ENCODE results near the gene PRKCE.

The PRKCE gene

GRCh38 chr2:45837812-45838341 lies 186.4 kb downstream of the PRKCE start:
- no peak overlapping the region for H3K27ac ChIP-seq (ENCODE audit: low read depth, low read length)
- peaks cover 0 to 3% of the 10 kb centered on the region in 2 donors for H3K4me1 ChIP-seq (ENCODE audit: control insufficient read depth in 1 of 2, insufficient read depth in 2 of 2, low read length in 2 of 2)

GRCh38 chr2:45839508-45840251 lies 188.2 kb downstream of the PRKCE start:
- H3K4me1 ChIP-seq (ENCODE audit: control insufficient read depth in 1 of 2, insufficient read depth in 2 of 2, low read length in 2 of 2) = peaks cover 0 to 3% of the 10 kb centered on the region in 2 donors
- no peaks in the 10 kb centered on the region for H3K9me3 ChIP-seq (ENCODE audit: control insufficient read depth in 1 of 2, low read length in 2 of 2)
- no peak overlapping the region for H3K4me3 ChIP-seq (ENCODE audit: low read depth in 1 of 2, low read length in 2 of 2)
- H3K36me3 ChIP-seq (ENCODE audit: control insufficient read depth in 1 of 2, insufficient read depth in 2 of 2, low read length in 2 of 2) = no peaks in the 10 kb centered on the region
- no peak overlapping the region for H3K27ac ChIP-seq (ENCODE audit: low read depth, low read length)
- no peak overlapping the region for H3K9ac ChIP-seq (ENCODE audit: low read depth in 1 of 2, low read length in 2 of 2)
- H3K27me3 ChIP-seq (ENCODE audit: control insufficient read depth in 1 of 2, insufficient read depth in 2 of 2, low read length in 2 of 2) = no peaks in the 10 kb centered on the region

More at GRCh38 chr2:45837812-45838341, 186.4 kb downstream of the PRKCE start:
- H3K9me3 ChIP-seq (ENCODE audit: control insufficient read depth in 1 of 2, low read length in 2 of 2) = no peaks in the 10 kb centered on the region
- no peak overlapping the region for H3K9ac ChIP-seq (ENCODE audit: low read depth in 1 of 2, low read length in 2 of 2)
- no peak overlapping the region for H3K4me3 ChIP-seq (ENCODE audit: low read depth in 1 of 2, low read length in 2 of 2)
- H3K27me3 ChIP-seq (ENCODE audit: control insufficient read depth in 1 of 2, insufficient read depth in 2 of 2, low read length in 2 of 2) = no peaks in the 10 kb centered on the region
- H3K36me3 ChIP-seq (ENCODE audit: control insufficient read depth in 1 of 2, insufficient read depth in 2 of 2, low read length in 2 of 2) = no peaks in the 10 kb centered on the region

GRCh38 chr2:45840481-45840880 lies 189.0 kb downstream of the PRKCE start:
- Histone ChIP-seq H3K27ac (ENCODE audit: low read depth, low read length) (no peak overlapping the region), H3K4me1 (ENCODE audit: control insufficient read depth in 1 of 2, insufficient read depth in 2 of 2, low read length in 2 of 2) (peaks cover 0 to 3% of the 10 kb centered on the region in 2 donors), H3K27me3 (ENCODE audit: control insufficient read depth in 1 of 2, insufficient read depth in 2 of 2, low read length in 2 of 2) (no peaks in the 10 kb centered on the region), H3K9me3 (ENCODE audit: control insufficient read depth in 1 of 2, low read length in 2 of 2) (no peaks in the 10 kb centered on the region), H3K4me3 (ENCODE audit: low read depth in 1 of 2, low read length in 2 of 2) (no peak overlapping the region), H3K36me3 (ENCODE audit: control insufficient read depth in 1 of 2, insufficient read depth in 2 of 2, low read length in 2 of 2) (no peaks in the 10 kb centered on the region), H3K9ac (ENCODE audit: low read depth in 1 of 2, low read length in 2 of 2) (no peak overlapping the region)

GRCh38 chr2:45841752-45842407 lies 190.4 kb downstream of the PRKCE start:
- H3K4me1 ChIP-seq (ENCODE audit: control insufficient read depth in 1 of 2, insufficient read depth in 2 of 2, low read length in 2 of 2) = peaks cover 0 to under 1% of the 10 kb centered on the region in 2 donors
- H3K4me3 ChIP-seq (ENCODE audit: low read depth in 1 of 2, low read length in 2 of 2) = no peak overlapping the region
- H3K36me3 ChIP-seq (ENCODE audit: control insufficient read depth in 1 of 2, insufficient read depth in 2 of 2, low read length in 2 of 2) = no peaks in the 10 kb centered on the region
- H3K27ac ChIP-seq (ENCODE audit: low read depth, low read length) = no peak overlapping the region
- H3K27me3 ChIP-seq (ENCODE audit: control insufficient read depth in 1 of 2, insufficient read depth in 2 of 2, low read length in 2 of 2) = no peaks in the 10 kb centered on the region
- H3K9me3 ChIP-seq (ENCODE audit: control insufficient read depth in 1 of 2, low read length in 2 of 2) = no peaks in the 10 kb centered on the region
- no peak overlapping the region for H3K9ac ChIP-seq (ENCODE audit: low read depth in 1 of 2, low read length in 2 of 2)

- Histone ChIP-seq H3K27me3 (ENCODE audit: control insufficient read depth in 1 of 2, insufficient read depth in 2 of 2, low read length in 2 of 2) (no peaks in the 10 kb centered on the region), H3K27ac (ENCODE audit: low read depth, low read length) (no peak overlapping the region), H3K4me3 (ENCODE audit: low read depth in 1 of 2, low read length in 2 of 2) (no peak overlapping the region), H3K36me3 (ENCODE audit: control insufficient read depth in 1 of 2, insufficient read depth in 2 of 2, low read length in 2 of 2) (no peaks in the 10 kb centered on the region), H3K9ac (ENCODE audit: low read depth in 1 of 2, low read length in 2 of 2) (no peak overlapping the region), H3K9me3 (ENCODE audit: control insufficient read depth in 1 of 2, low read length in 2 of 2) (no peaks in the 10 kb centered on the region), H3K4me1 (ENCODE audit: control insufficient read depth in 1 of 2, insufficient read depth in 2 of 2, low read length in 2 of 2) (no peaks in the 10 kb centered on the region)
These were observed 191.7 kb downstream of the PRKCE start for GRCh38 chr2:45843136-45843535.

GRCh38 chr2:45844796-45845457 lies 193.5 kb downstream of the PRKCE start:
- H3K9ac ChIP-seq (ENCODE audit: low read depth in 1 of 2, low read length in 2 of 2) = no peak overlapping the region
- H3K27ac ChIP-seq (ENCODE audit: low read depth, low read length) = no peak overlapping the region
- no peaks in the 10 kb centered on the region for H3K36me3 ChIP-seq (ENCODE audit: control insufficient read depth in 1 of 2, insufficient read depth in 2 of 2, low read length in 2 of 2)
- no peaks in the 10 kb centered on the region for H3K27me3 ChIP-seq (ENCODE audit: control insufficient read depth in 1 of 2, insufficient read depth in 2 of 2, low read length in 2 of 2)
- no peak overlapping the region for H3K4me3 ChIP-seq (ENCODE audit: low read depth in 1 of 2, low read length in 2 of 2)
- H3K4me1 ChIP-seq (ENCODE audit: control insufficient read depth in 1 of 2, insufficient read depth in 2 of 2, low read length in 2 of 2) = no peaks in the 10 kb centered on the region
- no peaks in the 10 kb centered on the region for H3K9me3 ChIP-seq (ENCODE audit: control insufficient read depth in 1 of 2, low read length in 2 of 2)

- H3K4me3 ChIP-seq (ENCODE audit: low read depth in 1 of 2, low read length in 2 of 2) = no peak overlapping the region
- no peak overlapping the region for H3K9ac ChIP-seq (ENCODE audit: low read depth in 1 of 2, low read length in 2 of 2)
- no peaks in the 10 kb centered on the region for H3K9me3 ChIP-seq (ENCODE audit: control insufficient read depth in 1 of 2, low read length in 2 of 2)
- H3K36me3 ChIP-seq (ENCODE audit: control insufficient read depth in 1 of 2, insufficient read depth in 2 of 2, low read length in 2 of 2) = no peaks in the 10 kb centered on the region
- H3K27me3 ChIP-seq (ENCODE audit: control insufficient read depth in 1 of 2, insufficient read depth in 2 of 2, low read length in 2 of 2) = no peaks in the 10 kb centered on the region
- no peaks in the 10 kb centered on the region for H3K4me1 ChIP-seq (ENCODE audit: control insufficient read depth in 1 of 2, insufficient read depth in 2 of 2, low read length in 2 of 2)
- no peak overlapping the region for H3K27ac ChIP-seq (ENCODE audit: low read depth, low read length)
These were observed 194.1 kb downstream of the PRKCE start for GRCh38 chr2:45845566-45845965.

GRCh38 chr2:45849491-45850283 lies 198.2 kb downstream of the PRKCE start:
- Histone ChIP-seq H3K9me3 (ENCODE audit: control insufficient read depth in 1 of 2, low read length in 2 of 2) (no peaks in the 10 kb centered on the region), H3K4me3 (ENCODE audit: low read depth in 1 of 2, low read length in 2 of 2) (no peak overlapping the region), H3K4me1 (ENCODE audit: control insufficient read depth in 1 of 2, insufficient read depth in 2 of 2, low read length in 2 of 2) (no peaks in the 10 kb centered on the region), H3K36me3 (ENCODE audit: control insufficient read depth in 1 of 2, insufficient read depth in 2 of 2, low read length in 2 of 2) (no peaks in the 10 kb centered on the region), H3K27ac (ENCODE audit: low read depth, low read length) (no peak overlapping the region), H3K9ac (ENCODE audit: low read depth in 1 of 2, low read length in 2 of 2) (no peak overlapping the region), H3K27me3 (ENCODE audit: control insufficient read depth in 1 of 2, insufficient read depth in 2 of 2, low read length in 2 of 2) (no peaks in the 10 kb centered on the region)

GRCh38 chr2:45850558-45850957 lies 199.1 kb downstream of the PRKCE start:
- Histone ChIP-seq H3K4me1 (ENCODE audit: control insufficient read depth in 1 of 2, insufficient read depth in 2 of 2, low read length in 2 of 2) (no peaks in the 10 kb centered on the region), H3K36me3 (ENCODE audit: control insufficient read depth in 1 of 2, insufficient read depth in 2 of 2, low read length in 2 of 2) (no peaks in the 10 kb centered on the region), H3K9me3 (ENCODE audit: control insufficient read depth in 1 of 2, low read length in 2 of 2) (no peaks in the 10 kb centered on the region), H3K4me3 (ENCODE audit: low read depth in 1 of 2, low read length in 2 of 2) (no peak overlapping the region), H3K9ac (ENCODE audit: low read depth in 1 of 2, low read length in 2 of 2) (no peak overlapping the region), H3K27me3 (ENCODE audit: control insufficient read depth in 1 of 2, insufficient read depth in 2 of 2, low read length in 2 of 2) (no peaks in the 10 kb centered on the region), H3K27ac (ENCODE audit: low read depth, low read length) (no peak overlapping the region)
